GM18499 (cell line): ENCODE results near the gene CD248.
"Not testable (repeated sequence)": the region's sequence is repeated elsewhere in the genome, so short reads cannot be mapped to it uniquely, and the experiment has no call there.

Experiments used
- ATAC-seq: cut with Tn5 transposase; IDR thresholded peaks from one replicate; pipeline ENCODE4 v1.9.1; 2021; ENCODE audit warnings: moderate number of reproducible peaks; ENCODE audit not compliant: insufficient read depth, unreplicated experiment

Gene CD248

GRCh38 chr11:66314561-66315497 lies 2.0 kb downstream of the CD248 start:
- ATAC-seq: no peak

- no peak for ATAC-seq
Observed at GRCh38 chr11:66314186-66314501, 2.7 kb downstream of the CD248 start.

- no peak for ATAC-seq
Observed at GRCh38 chr11:66313321-66314185, 3.3 kb downstream of the CD248 start.

GRCh38 chr11:66312549-66313320 lies 4.1 kb downstream of the CD248 start:
- no peak for ATAC-seq

- no peak for ATAC-seq
Observed at GRCh38 chr11:66311965-66312548, 4.8 kb downstream of the CD248 start.

GRCh38 chr11:66311470-66311964 lies 5.3 kb downstream of the CD248 start:
- no peak for ATAC-seq

GRCh38 chr11:66310803-66311440 lies 5.9 kb downstream of the CD248 start:
- not testable (repeated sequence) for ATAC-seq

GRCh38 chr11:66310324-66310723 lies 6.5 kb downstream of the CD248 start:
- no peak for ATAC-seq

GRCh38 chr11:66309475-66309874 lies 7.4 kb downstream of the CD248 start:
- ATAC-seq: no peak

GRCh38 chr11:66302656-66303055 lies 14.2 kb downstream of the CD248 start:
- ATAC-seq: no peak

- no peak for ATAC-seq
Observed at GRCh38 chr11:66299186-66299585, 17.7 kb downstream of the CD248 start.

- ATAC-seq: no peak
Observed at GRCh38 chr11:66297610-66298009, 19.2 kb downstream of the CD248 start.

- no peak for ATAC-seq
Observed at GRCh38 chr11:66294626-66295620, 21.9 kb downstream of the CD248 start.

- ATAC-seq: no peak
Observed at GRCh38 chr11:66293777-66294625, 22.8 kb downstream of the CD248 start.

GRCh38 chr11:66293352-66293751 lies 23.5 kb downstream of the CD248 start:
- no peak for ATAC-seq

- ATAC-seq: no peak
Observed at GRCh38 chr11:66292543-66293332, 24.1 kb downstream of the CD248 start.
